Measurements from ENCODE around the gene ADAMTS14. TPM values are rescaled to one million over a fixed set of nuclear protein-coding genes. Genes with fewer than 3 reads are reported as not detected.

Gene ADAMTS14
- total and polyA plus RNA-seq, 11 donors, result 0.11 to 3.8 (median 0.37) TPM; not detected in 1

DNA sequence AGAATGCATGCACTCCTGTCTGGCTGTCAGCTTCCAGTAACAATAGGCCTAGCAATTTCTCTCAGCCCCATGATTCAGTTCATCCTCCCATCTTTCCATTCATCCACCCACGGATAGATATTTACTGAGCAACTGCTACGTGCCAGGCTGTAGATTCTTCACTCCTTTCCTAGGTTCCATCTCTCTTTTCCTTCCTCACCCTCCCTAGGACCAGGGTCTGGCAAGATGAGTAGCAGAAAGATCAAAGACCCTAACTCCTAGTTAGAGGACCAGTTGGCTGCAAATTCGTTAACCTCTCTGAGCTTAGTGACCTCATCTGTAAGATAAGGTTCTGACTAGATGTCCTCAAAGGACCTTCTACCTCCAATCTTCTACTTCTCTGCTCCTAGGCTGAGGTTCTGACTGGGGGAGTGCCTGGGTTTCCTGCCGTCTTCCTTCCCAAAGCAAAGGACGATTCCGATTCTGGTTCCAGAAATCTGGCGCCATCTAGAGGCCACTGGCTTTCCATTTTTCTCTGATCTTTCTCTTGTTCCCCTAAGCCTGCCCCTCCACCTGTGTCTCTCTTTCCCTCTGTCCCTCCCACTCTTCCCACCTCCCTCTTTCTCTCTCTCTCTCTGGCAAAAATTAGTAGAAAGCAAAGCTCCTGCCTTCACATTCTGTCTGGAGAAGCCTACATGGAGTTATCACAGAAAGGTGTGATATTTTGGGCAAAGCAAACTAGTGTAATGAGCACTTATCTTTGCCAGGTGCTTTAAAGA is 86.6 kb downstream of the ADAMTS14 start:
- Histone ChIP-seq H3K27me3 (no peaks in the 10 kb centered on the region), H3K27ac (no peak overlapping the region), H3K36me3 (no peaks in the 10 kb centered on the region), H3K4me1 (peaks cover 0 to 19% (median 2%) of the 10 kb centered on the region in 12 donors), H3K4me3 (no peak overlapping the region), H3K9me3 (no peaks in the 10 kb centered on the region)
- TF ChIP-seq, protein P1, sequence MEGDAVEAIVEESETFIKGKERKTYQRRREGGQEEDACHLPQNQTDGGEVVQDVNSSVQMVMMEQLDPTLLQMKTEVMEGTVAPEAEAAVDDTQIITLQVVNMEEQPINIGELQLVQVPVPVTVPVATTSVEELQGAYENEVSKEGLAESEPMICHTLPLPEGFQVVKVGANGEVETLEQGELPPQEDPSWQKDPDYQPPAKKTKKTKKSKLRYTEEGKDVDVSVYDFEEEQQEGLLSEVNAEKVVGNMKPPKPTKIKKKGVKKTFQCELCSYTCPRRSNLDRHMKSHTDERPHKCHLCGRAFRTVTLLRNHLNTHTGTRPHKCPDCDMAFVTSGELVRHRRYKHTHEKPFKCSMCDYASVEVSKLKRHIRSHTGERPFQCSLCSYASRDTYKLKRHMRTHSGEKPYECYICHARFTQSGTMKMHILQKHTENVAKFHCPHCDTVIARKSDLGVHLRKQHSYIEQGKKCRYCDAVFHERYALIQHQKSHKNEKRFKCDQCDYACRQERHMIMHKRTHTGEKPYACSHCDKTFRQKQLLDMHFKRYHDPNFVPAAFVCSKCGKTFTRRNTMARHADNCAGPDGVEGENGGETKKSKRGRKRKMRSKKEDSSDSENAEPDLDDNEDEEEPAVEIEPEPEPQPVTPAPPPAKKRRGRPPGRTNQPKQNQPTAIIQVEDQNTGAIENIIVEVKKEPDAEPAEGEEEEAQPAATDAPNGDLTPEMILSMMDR (IDR thresholded peaks at IDR 0.05), result peak; percentile 65 to 87 (median 76)
- TF ChIP-seq POLR2A (IDR thresholded peaks at IDR 0.05), result no peak
- intact Hi-C loops (cut with DNase I), result loop anchor here (1.0 to 10.0 kb wide), 11 partner anchors 123 to 298 kb away; no protein-coding TSS in a partner anchor
- peak; percentile 59 to 77 (median 73) for DNase-seq
- peak; percentile 27 to 80 (median 53) for ATAC-seq
- 22 to 32% (median 27%) methylated on average over 7 of the region's 7 CpGs for WGBS, 4 donors

DNA sequence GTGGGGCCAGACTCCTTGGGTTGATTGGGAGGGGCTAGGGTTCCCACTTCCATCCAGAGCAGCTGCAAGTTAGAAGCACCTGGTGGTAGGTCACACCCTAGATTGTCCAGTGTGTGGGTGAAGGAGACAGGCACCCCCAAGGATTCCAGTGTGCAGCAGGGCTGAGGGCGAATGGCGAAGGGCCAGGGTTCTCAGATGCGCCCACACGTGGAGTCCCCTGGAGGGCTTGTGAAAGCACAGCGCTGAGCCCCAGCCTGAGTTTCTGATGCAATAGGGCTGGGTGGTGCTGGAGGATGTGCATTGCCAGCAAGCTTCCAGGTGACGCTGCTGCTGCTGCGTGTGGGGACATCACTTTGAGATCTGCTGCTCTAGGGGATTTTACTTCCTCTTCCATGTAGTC is 87.5 kb downstream of the ADAMTS14 start:
- no peak overlapping the region for H3K4me3 ChIP-seq
- H3K27me3 ChIP-seq, result no peaks in the 10 kb centered on the region
- DNase-seq (peak in 2 of 5 donors; percentile 30 to 52), ATAC-seq (peak in 3 of 4 donors; percentile 18 to 38 (median 22))
- peaks cover 0 to 11% (median 1%) of the 10 kb centered on the region in 12 donors for H3K4me1 ChIP-seq
- 68 to 78% (median 73%) methylated on average over 6 to 7 of the region's 7 CpGs for WGBS, 4 donors
- H3K9me3 ChIP-seq, result no peaks in the 10 kb centered on the region
- intact Hi-C loops (cut with DNase I), result loop anchor here (1.0 to 10.0 kb wide), 13 partner anchors 118 to 299 kb away; no protein-coding TSS in a partner anchor
- no peaks in the 10 kb centered on the region for H3K36me3 ChIP-seq
- H3K27ac ChIP-seq, result no peak overlapping the region
- TF ChIP-seq, protein P1 (IDR thresholded peaks at IDR 0.05), result no peak
- TF ChIP-seq POLR2A (IDR thresholded peaks at IDR 0.05), result no peak

- 75 to 83% (median 79%) methylated on average over 2 to 12 of the region's 12 CpGs for WGBS, 4 donors
- intact Hi-C loops (cut with DNase I), result loop anchor here in 6 of 10 donors (2.0 to 10.0 kb wide), 4 partner anchors 117 to 298 kb away; no protein-coding TSS in a partner anchor
- ATAC-seq, result no peak
Observed at GRCh38 chr10:70760271-70760787, 88.0 kb downstream of the ADAMTS14 start.

More at GRCh38 chr10:70760271-70760787, 88.0 kb downstream of the ADAMTS14 start:
- no peaks in the 10 kb centered on the region for H3K36me3 ChIP-seq
- no peaks in the 10 kb centered on the region for H3K27me3 ChIP-seq
- H3K4me3 ChIP-seq, result no peak overlapping the region
- H3K27ac ChIP-seq, result no peak overlapping the region
- DNase-seq, result peak in 2 of 5 donors; percentile 23 to 45
- peaks cover 0 to 8% (median under 1%) of the 10 kb centered on the region in 12 donors for H3K4me1 ChIP-seq
- TF ChIP-seq, protein P1 (IDR thresholded peaks at IDR 0.05), result no peak
- TF ChIP-seq POLR2A (IDR thresholded peaks at IDR 0.05), result no peak
- H3K9me3 ChIP-seq, result no peaks in the 10 kb centered on the region
